NCI-H510A treated with DMSO at 0.1 percent for 48 hours (cell line): ENCODE data around the gene ADARB2.

Experiments
- DNase-seq: peaks from one replicate; lab custom pipeline; 2025; lab: John Stamatoyannopoulos, UW

ADARB2 gene

DNA sequence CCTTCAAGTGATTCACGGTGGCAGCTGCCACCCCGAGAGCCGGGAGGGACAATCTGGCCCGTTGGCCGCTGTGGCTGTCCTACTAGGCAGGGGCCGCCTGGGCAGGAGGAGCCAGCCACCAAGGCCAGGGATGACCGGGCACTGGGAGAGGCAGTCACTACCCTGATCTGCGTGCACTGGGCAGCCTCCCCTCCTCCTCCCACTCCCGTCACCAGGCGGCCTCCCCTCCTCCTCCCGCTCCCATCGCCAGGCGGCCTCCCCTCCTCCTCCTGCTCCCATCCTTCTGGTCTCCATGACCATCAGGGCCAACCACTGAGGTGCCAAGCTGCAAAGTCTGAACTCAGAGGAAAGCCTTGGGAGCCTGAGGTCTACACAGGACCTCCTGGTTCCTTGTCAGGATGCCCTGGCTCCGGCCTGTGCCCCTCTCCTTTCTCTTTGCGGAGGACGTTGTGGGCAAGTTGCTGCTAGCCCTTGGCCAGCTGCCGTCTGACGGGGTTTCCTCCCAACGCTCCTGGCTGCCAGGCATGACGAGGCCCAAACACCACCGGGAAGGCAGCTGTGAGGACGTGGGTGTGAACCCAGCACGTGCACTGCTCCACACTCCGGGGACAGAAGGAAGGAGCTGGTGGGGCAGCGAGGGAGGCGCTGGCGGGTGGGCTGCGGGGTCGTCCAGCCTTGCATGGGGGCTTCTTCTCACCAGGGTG, 550.0 kb downstream of the ADARB2 start:
- DNase-seq, result peak; percentile 43

DNA sequence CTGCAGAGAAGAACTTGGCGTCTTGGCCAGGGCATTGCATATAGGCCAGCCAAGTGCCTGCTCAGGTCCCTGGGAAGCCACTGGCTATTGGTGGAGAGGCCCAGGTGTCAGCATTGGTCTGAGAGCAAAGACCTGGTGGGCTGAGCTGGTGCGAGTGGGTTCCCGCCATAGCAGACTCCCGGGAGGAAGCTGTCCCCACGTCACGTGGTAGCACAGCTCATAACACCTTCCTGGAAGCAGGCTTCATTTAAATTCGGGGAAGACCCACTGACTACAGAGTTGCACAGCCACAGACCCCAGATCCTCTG, 550.7 kb downstream of the ADARB2 start:
- DNase-seq, result no peak

DNA sequence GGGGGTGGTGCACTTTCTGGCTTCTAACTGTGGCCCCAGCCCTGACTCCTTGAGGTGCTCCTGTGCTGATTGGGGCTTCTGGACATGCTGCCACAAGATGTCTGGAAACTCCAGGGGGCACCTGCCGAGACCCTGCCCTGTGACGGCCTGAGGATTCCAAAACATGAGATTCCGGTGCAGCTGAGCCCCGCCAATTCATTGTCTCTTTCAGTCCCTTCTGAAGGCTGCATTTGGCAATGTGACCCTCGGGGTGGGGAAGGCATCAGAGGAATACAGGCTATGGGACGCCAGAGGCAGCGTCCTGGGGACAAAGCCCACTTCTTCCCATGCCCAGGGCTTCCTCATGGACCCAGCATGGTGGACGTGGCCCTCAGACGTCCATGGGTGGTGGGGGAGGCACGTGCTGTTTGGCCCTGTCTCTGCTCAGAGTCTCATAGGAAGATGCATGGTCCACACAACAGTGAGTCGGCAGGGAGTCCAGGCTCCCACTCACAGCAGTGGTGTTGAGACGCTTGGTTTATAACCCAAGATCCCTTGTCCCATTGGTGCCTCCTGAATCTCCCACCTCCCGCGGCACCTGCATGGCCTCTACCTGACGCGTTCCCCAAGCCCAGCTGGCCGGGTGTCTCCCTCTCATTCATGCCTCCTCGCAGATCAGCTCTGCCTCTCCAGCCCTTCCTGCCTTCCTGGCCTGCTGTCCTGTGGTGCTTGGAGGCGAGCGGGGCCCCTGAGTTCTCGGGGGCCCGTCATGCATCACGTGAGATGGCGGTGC, 551.2 kb downstream of the ADARB2 start:
- no peak for DNase-seq

DNA sequence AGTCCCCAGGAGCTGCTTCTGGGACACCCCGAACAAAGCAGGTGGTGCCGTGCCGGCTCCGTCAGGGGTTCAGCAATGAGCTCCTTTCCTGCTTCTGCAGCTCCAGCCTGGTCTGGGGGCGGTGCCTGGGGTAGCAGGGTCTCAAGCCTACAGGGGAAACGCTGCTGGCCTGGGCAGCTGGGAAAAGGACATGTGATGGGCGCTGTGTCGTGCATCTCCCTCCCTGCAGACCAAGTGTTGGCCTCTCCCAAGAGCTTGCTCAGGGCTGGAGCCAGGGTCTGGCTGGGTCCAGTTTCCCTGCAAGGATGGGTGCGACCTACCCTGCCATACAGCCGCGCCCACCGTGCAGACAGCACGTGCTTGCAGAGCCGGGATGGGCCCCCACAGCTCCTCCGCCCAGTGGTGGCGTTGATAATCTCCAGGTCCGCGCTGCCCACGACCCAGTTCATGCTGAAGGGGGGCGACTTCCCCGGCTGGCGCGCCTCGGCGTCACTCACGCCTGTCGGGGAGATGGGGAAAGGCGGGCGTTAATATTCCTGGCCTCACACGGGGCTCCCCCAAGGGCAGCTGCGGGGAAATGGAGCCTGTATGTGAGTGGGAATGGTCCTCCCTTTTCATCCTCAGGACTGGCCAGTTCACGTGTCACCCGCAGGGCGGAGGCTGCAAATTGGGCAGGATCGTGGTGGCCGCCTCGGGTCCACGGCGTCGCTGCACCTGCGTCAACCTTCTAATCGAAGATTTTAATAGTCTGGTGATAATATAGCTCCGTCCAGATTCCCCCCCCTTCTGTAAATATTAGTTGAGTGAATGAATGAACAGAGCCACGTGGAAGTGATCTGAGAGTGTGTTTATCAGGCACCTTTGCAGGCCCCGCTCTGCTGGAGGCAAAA, 552.5 kb downstream of the ADARB2 start:
- DNase-seq, result no peak

DNA sequence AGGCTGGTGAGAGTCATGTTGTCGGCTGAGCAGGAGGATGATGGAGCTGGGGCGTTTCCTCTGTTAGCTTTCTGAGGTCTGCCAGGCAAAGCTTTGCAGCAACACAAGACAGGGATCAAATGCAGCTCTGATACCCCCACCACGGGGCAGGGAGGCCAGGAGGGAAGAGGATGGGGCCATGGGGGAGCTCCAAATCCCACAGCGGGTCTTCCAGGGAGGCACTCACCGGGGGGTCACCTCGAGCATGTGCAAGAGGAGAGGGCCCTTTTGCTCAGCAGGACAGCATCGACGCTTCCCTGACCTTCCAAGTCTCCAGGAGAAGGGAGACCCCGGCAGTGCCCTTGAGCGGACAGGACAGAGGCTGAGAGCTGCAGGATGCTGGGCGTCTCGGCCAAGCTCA, 553.6 kb downstream of the ADARB2 start:
- no peak for DNase-seq

DNA sequence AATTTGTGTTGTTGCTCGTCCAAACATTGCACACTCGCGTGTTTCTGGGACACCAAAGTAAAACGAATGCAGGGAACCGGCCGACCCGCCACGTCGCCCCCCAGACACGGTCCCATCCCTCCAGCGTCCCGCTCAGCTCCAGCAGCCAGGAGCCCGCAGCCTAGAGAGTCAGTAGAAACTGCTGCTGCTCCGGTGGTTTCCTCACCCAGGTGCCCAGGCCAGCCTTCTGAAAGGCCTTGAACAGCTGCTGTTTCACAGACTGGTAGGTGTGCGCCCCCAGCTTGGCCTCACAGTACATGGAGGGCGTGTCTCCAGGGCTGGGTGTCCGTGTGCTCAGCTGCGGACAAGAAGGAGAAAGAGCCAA, 554.3 kb downstream of the ADARB2 start:
- DNase-seq, result peak; percentile 84

DNA sequence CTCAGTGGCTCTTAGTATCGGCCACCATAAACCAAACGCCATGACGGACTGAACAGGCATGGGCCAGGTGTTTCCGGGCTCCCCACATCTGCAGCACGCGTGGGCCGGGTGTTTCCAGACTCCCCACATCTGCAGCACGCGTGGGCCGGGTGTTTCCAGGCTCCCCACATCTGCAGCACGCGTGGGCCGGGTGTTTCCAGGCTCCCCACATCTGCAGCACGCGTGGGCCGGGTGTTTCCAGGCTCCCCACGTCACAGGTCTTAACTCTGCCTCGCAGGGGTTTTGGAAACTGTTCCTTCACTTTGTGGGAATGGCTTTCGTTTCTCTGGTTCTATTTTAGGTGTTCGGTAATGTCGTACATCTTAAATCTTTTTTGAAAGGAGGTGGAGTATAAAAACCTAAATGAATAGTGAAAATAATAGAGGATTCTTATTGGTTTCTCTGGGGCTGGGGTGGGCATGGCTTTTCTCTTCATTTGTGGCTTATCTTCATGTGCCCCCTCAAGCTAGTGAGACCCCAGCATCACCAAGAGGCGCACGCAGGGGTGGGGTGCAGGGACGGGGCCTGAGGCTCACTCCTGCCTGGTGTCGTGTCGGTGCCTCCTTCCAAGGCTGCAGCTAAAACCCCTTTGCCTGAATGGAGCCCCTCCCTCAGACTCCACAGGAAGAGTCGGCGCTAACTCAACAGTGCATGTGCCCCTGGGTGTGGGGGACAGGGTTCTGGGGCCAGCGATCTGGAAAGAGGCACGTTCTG, 554.9 kb downstream of the ADARB2 start:
- DNase-seq, result no peak

DNA sequence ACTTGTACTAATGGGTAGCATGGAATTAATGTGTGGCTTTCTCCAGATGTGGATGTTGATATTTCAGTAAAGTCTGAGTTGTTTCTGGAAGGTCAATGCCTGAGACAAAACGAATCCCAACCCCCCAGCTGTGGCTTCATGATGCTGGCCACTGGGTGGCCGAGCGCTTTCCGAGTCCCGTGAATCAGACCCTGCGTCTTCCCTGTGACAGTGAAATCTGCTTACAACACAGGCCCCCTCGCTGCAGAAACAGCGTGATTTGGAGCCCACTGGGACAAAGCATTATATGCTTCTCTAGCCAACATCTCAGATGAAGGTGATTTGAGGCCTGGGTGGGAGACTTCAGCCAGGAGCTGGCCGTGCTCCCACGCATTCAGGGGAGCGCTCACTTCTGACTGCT, 556.5 kb downstream of the ADARB2 start:
- no peak for DNase-seq

DNA sequence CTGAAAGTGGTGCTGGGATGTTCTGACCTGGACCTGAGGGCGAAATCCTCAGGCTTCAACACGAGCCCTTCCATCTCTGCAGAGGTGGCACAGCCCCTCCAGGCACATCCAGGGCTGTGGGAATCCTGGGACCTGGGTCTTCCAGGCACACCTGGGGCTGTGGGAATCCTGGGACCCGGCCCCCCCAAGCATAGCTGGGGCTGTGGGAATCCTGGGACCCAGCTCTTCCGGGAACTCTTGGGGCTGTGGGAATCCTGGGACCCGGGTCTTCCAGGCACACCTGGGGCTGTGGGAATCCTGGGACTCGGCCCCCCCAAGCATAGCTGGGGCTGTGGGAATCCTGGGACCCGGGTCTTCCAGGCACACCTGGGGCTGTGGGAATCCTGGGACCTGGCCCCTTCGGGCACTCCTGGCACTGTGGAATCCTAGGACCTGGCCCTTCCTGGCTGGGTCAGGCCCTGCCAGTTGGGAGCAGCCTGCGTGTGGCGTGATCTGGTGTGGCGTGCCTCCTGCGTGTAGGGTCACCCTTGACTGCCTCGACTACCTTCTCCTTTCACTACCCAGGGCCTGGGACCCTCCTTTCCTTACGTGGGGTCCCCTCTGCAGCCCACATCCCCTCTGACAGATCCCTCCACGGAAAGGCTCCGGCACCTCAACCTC, 557.1 kb downstream of the ADARB2 start:
- DNase-seq, result no peak

DNA sequence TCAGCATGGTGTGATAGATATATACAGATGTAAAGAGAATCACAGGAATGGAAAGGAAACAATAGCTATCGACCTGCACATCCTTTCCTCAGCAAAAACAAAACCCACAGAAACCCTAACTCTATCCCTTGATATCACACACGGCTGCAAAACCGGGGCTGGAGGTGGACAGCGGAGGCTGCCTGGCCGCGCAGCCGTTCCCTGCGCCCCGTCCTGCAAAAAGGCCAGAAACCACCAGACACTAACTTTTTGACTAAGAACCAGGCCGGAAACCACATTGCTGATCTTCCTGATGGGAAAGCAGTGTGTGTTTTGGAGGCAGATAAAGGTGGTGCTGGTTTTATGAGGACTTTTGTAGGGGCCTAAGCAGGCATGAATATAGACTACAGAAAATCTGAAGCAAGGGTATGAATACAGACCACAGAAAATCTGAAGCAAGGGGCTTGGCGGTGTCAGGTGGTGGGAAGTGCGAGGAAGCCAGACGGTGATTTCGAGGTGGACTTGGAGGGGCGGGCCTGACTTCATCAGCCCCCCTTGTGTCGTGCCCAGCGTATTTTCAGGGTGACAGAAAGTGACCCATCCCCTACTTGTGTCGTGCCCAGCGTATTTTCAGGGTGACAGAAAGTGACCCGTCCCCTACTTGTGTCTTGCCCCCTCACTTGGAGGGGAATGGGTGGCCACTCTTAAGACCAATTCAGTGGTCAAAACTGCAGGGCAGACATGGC, 557.8 kb downstream of the ADARB2 start:
- DNase-seq, result no peak

DNA sequence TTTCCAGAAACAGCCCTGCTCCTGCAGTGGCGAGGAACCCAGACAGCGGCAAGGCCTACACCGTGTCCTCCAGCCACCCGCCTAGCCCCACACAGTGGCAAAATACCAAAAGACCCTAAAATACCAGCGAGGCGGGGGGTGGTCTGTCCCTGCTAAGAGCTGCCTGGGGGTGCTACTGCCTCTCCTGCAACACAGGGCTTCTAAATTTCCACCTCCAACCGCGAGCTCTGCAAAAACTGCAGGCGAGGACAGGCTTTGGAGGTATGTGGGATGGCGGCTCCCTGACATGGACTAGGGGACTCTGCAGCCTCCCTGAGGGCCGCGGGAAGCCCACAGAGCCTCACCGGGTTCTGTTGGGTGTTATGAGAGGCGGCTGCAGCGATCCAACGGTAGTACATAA, 558.8 kb downstream of the ADARB2 start:
- DNase-seq, result no peak

DNA sequence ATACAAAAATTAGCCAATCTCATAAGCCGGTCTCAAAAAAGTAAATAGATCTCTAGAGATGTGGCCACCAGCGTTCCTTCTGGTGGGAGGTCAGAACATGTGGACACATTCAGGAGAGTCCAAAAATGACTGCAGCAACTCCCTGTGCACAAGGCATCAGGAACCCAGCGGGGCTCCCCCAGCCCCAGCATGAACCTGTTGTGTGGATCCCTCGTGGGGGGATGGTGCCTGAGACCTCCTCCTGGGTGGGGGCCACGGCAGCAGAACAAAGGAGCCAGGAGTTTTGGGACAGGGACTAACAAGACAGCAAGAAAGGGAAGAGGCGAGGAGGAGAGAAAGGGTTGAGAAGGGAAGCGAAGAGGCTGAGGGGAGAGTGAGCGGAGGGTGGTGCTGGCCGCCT, 559.4 kb downstream of the ADARB2 start:
- no peak for DNase-seq

DNA sequence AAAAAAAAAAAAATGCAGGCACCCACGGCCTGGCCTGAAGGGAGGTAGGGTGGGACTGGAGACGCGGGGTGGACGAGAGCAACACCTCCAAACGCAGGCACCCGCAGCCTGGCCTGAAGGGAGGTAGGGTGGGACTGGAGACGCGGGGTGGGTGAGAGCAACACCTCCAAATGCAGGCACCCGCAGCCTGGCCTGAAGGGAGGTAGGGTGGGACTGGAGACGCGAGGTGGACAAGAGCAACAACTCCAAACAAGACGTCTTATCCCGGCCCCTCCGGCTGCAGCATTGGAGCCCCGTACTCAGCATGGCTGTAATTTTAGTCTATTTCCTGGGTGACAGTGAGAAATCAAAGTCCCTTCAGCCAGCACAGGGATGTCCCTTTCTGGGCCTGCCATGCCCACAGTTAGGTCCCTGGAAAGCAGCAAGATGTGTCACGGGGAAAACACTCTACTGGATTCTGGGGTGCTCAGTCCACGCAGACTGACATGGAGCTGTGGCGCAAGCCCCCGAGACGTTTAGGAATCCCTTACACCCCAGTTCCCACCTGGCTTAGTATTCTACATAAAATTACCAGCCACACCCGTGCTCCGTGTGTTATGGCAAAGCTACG, 561.3 kb downstream of the ADARB2 start:
- DNase-seq, result no peak

DNA sequence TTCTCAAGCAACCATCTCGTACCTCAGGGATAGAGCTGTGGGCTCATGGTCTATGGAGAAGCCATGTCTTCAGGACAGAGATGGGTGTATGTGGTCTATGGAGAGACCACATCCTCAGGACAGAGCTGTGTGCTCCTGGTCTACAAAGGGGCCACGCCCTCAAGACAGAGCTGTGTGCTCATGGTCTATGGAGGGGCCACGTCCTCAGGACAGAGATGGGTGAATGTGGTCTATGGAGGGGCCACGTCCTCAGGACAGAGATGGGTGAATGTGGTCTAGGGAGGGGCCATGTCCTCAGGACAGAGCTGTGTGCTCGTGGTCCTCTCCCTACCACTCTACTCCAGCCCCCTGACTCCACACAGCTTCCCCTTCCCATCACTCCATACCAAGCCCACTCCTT, 563.3 kb downstream of the ADARB2 start:
- no peak for DNase-seq

DNA sequence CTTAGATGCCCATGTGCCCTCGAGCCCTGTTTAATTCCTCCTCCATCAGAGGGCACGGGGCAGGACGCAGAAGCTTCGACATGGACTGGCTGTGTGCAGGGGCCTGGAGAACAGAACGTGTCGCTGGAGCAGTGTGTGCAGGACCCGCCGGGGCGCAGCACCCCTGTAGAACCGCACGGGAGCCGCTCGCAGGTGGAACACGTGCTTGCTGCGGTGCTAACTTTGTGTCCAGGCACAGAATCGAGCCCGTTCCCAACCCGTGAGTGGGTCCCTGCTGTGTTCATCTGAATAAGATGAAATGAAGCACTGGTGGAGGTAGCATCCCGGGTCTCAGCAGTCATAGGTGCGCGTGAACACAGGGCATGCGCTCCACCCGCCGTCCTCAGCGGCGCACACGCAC, 564.2 kb downstream of the ADARB2 start:
- DNase-seq, result no peak

DNA sequence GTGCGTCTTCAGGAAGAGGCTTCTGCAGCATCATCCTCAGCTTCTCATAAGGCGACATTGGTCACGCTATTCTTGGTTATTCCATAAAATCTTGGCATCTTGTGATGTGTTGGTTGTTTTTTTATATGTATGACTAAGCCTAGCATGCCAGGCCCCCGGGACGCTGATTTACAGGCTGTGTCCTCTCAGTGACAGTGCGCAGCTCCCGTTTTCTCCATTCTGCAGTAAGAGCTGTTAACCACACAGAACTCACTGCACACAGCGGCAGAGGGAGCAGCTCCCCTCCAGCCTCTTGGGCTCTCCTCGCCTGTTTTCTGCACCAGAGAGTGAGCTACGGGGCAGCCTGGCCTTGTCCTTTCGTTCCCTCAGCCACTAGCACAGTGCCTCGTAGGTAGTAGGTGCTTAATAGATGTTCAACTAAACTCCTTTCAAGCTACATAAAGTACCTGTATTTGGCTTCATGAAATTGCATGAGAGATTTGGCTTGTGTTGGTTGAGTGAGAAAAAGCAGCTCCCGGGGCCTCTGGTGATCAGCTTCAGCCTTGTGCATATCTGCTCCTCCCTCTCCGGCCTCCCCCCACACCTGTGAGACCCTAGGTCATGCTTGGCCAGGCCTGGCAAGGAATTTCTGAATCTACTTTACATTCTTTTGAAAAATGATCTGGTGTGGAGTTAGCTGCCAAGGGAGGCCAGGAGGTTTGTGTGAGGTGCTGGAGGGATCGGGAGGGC, 564.9 kb downstream of the ADARB2 start:
- no peak for DNase-seq

DNA sequence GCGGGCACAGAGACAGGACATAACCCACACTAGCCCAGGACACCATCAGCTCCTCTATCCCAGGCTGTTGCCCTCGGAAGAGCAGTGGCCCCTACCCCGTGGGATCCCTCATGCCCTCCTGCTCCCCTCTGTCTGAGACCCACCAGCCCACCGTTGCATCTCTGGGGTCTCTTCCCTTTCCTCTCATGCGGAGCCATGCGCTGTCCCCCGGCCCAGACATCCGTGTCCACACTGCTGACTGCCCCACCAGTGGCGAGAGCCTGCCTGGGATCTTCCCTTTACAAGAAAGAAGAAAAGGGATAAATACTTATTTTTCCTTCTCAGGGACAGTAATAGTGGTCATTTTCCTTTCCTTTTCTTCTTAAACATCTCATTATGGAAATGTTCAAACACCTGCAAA, 565.7 kb downstream of the ADARB2 start:
- no peak for DNase-seq

DNA sequence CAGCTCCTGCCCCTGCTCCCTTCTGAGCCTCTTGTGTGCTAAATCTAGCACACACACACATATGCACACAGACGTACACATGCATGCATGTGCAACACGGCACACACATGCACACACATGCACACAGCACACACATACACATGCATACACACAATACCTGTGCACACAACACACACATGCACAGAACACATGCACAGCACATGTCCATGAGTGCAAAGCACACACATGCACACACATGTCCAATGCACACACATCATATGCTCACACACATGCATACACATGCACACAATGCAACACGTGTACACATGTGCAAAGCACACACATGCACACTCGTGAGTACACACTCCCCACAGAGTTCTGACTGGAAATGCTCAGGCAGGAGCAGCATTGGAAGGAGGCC, 566.1 kb downstream of the ADARB2 start:
- no peak for DNase-seq

DNA sequence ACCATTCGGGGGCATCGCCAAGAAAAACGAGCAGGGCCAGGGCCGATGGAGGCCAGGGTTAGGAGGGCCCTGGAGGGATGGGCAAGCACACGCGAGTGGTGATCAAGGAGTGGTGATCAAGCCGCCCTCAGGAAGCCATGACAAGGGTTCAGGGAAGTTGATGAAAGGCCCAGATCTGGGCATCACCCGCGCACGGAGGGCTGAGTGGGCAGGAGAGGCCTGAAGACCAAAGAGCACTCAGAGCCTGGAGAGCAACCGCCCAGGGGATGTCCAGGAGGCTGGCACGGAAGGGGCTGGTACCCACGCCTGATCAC, 566.5 kb downstream of the ADARB2 start:
- no peak for DNase-seq
